Suppressor macrophage treated with lipopolysaccharide for 4 hours (primary cell): ENCODE measurements around the gene EIF5A.
A peak's percentile ranks its signal among the peaks of the same experiment; 100 is the strongest.

Experiments
- DNase-seq: peaks from one replicate; pipeline ENCODE4 v3.0.0-alpha.2; 2020

EIF5A gene

DNA sequence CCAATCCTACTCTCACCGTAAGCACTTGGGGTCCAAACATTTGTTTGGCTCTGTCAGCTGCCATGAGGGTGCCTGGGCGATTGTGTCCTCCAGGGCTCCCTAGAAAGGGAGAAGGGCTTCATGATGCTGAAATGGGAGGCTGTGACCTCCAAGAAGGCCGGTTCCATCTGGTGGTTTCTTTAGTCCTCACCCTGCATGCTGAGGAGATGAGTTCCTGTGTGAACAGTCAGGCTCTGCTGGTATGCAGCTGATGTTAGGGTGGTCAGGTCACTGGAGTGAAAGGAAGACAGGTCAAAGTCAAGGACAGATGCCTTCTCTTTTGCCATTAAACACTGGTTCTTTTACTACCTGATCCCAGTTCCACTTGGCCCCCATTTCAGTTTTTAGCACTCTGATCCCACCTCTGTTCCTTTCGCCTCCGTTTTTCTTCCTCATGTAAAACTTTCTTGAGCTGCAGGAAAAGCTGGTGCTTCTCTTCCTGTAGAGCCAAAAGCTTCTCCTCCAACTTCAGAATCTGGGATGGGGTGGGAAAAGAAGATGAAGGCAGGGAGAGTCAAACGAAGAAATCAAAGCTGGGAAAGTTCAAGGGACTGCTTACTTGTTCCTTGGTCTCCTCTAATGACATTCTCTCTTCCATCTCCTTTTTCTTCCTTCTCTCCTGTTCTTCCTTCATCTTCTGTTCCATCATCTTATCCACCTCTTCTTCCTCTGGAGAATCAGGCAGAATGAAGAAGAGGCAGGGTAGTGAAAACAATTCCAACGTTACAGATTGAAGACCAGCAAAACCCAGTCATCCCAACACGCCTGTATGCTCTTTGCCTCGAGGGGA is 6.7 kb downstream of the EIF5A start:
- no peak for DNase-seq

DNA sequence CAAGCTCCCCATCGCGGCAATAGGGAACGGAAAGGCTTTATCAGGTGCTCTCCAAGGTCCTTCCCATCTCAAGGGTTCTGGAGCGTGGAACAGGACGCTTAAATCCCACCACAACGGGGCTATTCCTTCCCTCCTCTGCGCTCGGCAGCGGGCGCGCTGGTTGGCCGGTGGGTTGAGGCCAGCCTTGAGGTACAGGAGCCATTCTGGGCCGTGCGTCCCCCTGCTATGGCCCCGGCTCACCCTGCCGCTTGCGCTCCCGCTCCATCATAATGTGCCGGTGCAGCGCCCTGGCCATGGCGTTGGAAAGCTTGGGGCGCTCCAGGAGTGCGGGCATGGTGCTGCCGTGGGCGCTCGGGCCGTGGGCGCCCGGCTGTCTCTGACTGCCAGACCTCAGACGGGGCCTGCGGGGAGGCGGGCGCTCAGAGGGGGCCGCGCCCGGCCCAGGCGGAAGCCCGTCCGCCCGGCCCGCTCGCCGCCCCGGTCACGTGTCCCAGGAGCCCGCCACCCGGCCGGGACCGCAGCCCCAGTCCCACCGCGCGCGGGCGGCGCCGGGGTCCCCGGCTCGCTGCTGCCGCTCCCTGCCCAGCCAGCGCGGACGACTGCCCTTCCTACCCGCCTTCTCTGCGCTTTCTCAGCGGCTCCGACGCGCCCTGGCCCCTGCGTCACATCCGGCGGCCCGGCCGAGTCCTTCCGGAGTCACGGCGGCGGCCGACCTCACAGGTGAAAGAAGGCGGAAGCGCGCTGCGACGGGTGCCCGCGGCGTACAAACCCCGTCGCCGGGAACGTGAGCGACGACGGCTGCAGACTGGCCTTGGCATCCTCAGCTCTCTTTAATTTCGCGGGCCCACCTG is 7.5 kb downstream of the EIF5A start, which contains the start of gene GPS2:
Gene GPS2 (minus strand): TSS at position 642 of the 851 bp plus-strand sequence. CDS start 308 bp downstream, at position 334.
- DNase-seq, result peak; percentile 92

DNA sequence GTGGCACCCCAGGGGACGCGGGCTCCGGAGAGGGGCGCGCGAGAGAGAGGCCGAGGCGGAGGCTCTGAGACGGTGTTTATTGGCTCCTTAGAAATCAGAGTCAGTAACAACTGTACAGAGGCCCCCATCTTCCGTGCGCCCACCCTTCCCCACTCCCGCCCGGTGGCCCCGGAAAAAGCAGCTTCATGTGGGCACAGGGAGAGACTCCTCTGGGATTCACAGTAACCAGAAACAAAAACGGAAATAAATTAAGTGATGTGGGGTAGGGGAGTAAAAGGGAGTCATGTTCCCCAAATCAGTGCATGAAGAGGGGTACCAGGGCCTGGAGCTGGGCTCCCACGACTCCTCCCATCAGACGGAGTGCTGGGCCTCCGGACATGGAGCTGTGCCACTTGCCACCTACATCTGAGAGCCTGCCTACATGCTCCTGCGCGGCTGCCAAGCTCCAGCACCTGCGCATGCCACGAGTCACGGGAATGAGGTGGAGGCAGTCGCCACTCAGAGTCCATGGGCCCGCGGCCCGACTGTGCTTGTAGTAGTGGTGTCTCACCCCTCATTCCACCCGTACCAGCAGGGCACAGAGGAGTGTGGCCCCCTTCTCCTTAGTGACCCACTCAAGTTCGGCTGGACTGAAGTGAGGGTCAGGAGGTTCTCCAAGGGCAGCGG is 8.3 kb downstream of the EIF5A start:
- no peak for DNase-seq

DNA sequence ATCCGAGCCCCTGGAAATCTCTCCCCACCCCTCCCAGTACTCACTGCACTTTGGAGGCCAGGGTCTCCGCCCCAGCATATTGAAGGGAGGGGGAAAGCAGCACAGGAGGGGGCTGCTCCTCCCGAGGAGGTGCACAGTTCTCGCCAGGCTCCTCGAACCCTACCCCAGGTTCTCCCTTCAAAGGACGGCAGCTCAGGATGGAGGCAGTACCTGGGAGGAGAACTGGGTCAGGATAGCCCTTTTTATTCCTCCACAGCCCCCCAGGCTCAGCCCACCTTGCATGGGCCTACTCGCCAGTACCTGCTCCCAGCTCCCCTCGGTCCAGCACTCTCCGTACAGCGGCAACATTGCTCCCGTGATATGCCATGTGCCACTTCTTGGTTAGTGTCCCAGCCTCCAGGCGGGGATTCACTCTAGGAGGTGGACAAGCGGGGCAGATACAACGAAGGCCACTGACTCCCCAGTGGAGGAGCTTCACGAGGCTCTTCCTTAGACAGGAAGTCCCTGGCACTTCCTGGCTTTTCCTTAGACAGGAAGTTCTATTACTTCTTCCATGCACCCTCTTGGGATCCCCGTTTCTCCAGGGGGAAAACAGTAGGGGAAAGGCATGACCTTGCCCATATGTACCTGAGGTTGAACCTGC is 9.9 kb downstream of the EIF5A start:
- DNase-seq, result no peak

DNA sequence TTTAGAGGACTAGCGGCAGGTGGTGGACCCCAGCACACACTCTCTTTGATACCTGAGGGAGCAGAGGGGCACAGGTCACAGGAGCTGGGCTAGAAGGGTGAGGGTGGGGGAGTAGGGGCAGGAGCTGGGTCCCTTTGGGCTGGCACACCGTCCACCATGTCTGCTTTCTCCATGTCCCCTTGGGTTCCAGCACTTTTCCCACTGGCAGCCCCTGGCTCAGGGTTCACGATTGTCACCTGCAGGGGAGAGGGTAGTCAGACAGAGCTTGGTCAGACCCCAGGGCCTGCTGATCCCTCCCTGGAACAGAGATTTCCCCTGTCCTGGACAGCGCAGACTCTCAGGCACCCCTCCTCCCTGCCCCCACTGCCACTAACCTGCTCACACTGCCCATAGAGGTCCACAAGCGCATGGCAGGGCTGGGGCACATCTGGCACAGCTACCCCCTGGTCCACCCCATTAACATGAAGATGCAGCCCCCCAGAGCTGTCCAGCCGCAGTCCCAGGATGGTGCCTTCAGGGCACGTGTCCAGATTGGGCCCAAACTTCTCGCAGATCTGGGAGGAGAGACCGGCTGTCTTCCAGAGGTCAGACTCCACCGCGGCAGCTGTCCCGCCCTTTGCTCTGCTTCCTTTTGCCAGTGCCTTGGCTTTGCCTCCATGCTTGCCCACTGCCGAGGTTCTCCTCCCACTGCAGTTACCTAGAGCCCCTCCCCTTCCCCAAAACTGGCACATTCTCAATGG is 10.9 kb downstream of the EIF5A start:
- DNase-seq, result no peak

DNA sequence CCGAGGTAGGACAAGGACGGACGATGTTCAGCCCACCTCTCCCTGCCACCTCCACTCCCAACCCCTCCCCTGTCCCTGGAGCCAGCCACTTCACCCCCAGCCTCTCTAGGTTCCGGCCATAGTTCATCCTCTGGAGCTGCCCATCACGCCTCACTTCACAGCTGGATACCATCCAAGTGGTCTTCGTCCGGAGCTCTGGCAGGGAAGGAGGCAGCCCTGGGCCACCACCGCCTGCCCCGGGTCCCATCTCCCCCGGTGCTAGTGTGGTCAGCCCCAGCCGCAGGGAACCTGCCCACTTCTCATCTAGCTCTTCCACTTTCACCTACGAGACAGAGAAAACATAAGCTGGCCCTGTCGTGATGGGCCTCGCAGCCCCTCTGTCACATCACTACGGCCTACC is 14.0 kb downstream of the EIF5A start:
- no peak for DNase-seq

DNA sequence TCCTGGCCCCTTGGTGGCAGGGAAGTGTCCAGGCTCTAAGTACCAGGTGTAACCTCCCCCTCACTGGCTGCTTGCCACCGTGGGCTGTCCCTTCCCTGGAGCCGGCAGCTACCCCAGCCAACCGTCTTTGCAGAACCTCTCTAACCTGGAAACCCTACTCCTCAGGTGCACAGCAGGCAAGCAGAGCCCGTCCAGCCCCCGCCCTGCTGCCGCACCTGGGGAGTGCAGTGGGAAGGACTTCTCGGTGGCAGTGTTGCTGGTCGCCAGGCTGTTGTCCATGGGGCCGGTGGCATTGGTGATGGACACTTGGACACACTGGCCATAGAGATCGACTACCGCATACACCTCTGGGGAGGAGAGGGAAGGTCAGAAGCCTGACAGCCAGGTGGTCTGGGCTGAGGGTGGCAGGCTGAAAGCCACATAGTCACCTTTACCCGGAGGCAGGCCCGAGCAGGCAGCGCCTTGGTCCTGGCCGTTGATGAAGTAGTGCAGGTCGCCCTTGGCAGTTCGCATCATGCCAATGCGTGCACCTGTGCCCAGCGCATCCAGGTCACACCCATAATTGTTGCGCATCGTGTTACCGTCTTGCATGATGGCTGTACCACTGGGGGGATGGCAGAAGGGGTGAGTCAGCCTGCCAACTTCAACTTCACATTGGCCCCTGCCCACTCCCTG is 15.2 kb downstream of the EIF5A start:
- DNase-seq, result no peak

DNA sequence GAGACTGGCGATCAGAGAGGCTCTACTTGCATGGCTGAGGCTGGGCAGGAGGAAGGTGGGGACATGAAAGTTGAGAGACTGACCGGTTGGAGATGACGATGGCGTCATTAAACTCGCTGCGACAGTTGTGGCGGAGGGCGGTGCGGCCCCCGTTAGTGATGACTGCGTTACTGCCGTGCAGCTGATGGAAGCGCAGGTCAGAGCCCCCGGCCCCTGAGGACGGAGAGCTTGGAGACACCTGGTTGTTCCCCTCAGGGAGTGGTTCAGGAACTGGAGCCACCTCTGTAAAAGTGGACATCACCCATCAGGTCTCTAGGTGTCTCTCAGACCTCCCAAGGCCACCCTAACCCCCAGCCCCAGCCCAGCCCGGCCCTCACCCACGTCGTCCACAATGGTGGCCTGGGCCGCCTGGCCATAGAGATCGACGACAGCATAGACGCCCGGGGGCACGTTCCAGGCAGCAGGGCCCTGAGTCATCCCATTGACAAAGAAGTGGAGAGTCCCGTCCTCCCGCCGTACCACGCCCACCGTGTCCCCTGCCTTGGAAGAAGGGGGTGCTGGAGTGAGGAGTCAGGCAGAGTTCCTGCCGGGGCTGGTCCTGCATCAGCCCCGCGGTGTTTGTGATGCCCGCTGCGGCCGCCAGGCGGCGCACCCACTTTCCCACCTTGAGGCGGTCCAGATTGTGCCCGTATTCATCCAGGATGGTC is 16.5 kb downstream of the EIF5A start:
- peak; percentile 57 for DNase-seq

DNA sequence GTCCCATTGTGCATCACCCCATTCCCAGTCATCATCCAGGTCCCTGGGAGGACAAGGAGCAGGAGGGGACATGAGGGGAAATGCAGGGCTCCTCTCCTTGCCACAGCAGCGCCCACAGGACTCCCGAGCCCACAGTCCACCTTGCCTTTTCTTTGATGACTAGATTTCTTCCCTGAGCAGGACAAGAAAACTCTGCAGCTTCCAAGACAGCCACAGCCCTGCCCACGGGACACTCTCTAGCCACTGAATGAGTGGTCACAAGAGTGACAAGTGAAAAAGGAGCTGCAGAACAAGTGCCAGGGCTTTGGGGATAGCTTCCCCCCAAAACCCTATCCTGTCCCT is 17.0 kb downstream of the EIF5A start:
- no peak for DNase-seq

DNA sequence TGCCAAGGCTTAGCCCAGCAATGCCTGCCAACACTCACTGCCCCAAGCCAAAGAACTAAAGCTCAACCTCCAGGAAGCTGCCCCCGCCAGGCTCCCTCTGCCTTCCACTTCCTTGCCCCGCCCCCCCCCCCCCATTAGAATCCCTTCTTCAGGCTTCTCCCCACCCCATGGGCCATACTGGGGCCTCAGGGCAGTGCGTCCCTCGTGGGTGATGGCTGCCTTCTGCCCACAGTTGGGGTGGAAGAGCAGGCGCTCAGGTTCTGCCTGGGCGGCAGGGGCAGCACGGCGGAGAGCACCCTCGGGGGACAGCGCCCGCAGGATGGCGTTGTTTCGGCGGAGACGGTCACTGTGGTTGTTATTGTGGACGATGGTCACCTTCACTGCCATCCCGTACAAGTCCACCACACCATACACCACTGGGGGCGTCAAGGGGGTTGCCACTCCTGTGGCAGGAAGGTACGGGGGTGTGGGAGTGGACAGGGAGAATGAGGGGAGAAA is 17.7 kb downstream of the EIF5A start:
- no peak for DNase-seq

DNA sequence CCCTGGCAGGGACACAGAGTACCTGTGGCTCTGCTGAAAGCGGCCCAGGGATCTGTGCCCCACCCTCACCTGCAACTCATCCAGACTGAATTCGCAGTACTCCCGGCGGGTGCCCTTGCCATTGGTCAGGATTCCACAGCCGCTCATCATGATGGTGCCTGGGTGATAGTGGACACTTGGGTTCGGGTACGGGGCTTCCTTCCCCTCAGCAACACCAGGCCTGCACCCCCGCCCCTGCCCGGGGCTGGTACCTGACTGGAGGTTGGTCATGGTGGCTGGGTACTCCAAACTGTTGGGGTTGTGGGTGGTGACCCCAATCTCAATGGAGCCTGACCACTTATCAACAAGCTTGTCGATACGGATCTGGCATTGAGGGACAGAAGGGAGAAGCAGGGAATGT is 18.8 kb downstream of the EIF5A start:
- no peak for DNase-seq

DNA sequence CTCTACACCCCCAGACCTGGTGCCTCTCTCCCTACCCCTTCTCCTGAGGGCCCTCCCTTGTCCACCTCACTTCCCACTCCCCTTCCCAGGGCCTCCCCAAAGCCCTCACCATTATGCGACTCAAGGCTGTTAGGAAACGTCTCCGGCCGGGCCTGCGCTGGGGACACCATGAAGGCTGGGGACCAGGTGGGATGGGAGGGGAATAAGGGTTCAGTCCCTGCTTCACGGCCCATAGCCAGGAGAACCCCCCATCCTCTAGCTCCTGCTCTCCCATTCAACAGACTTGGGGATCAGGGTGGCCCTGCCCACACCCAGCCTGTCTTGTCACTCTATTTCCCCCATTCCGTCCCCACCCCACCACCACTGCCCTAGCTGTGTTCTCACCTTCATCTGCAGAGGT is 19.6 kb downstream of the EIF5A start:
- no peak for DNase-seq

DNA sequence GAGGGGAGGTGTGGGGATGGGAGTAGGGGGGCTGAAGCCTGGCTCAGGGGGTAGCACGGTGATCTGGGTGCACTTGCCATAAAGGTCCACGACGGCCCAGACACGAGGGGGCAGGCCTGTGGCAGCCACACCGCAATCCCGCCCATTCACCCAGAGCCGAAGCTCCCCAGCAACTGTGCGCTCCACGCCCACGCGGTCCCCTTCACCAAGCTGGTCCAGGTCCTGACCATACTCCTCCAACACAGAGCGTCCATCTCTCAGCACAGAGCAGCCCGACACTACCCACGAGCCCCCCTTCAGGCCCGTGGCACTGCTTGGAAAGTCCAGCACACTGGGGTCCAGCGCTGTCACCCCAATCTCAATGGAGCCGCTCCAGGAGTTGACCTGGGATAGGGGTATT is 20.1 kb downstream of the EIF5A start:
- no peak for DNase-seq

DNA sequence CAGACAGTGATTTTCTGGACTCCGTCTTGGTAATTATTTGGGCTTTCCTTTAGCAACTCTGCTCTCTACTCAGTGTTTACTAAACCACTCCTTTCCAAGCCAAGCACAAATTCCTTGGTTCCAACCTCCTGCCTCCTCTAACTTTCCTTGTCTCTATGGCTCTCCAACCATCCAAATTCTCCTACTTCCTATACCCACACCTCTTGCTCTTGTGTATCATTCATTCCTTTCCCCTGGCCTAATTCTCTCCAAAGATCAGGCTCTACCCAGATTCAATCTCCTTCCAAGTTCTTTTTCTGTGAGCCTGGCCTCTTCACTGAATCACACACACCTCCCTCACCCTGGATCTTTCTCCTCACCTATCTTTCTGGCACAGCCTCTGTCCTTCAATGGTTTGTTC is 20.6 kb downstream of the EIF5A start:
- no peak for DNase-seq

DNA sequence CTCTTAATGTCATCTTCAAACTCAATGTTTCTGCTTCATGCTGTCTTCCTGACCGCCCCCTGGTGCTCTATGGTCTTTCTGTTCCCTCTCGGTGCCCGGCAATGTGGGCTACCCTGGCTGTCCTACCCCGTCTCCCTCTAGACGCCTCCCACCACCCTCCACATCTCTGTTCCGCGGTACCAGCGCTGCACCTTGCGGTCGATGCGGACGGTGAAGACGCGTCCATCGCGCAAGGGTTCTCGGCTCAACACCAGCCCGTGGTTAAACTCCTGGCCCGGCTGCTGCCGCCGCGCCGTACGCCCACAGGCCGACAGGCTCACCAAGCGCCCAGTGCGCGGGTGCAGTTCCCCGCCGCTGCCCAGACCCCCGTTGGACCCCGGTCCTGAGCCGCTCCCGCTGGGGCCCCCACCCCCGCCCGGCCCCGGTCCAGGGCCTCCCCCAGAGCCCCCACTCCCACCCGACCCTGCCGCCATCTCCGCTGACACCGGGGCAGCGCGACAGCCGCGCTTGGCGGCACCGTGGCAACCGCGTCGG is 21.5 kb downstream of the EIF5A start, which contains the start of gene NEURL4:
Gene NEURL4 (minus strand): TSS at position 496 of the 534 bp plus-strand sequence. CDS start 23 bp downstream, at position 473.
- DNase-seq, result peak; percentile 19

DNA sequence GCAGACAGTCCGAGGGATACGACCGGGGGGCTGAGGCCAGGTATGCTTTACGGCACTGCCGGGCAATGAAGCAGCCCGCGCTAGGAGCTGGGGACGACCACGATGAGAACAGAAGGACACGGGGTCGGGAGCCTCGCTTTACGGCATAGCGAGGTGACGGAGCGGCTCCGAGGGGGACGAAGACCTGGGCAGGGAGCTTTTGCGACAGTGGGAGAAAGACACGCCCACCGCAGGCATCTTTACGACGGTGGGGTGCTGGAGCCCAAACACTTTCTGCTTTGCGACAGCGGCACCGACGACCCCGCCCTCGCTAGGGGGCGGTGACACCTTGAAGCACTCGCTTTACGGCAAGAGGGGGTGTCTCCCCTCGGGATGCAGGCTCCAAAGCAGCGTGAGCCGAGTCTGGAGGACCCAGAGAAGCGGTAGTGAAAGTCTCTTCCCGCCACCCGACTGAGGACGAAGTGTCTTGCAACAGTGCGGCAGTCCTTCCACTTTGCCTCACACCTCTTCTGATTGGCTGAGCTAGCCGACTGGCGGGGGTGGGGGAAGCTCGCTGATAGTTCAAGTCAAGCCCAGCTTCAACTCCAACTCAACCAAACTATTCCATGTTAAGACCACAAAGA is 22.1 kb downstream of the EIF5A start:
- DNase-seq, result peak; percentile 99

DNA sequence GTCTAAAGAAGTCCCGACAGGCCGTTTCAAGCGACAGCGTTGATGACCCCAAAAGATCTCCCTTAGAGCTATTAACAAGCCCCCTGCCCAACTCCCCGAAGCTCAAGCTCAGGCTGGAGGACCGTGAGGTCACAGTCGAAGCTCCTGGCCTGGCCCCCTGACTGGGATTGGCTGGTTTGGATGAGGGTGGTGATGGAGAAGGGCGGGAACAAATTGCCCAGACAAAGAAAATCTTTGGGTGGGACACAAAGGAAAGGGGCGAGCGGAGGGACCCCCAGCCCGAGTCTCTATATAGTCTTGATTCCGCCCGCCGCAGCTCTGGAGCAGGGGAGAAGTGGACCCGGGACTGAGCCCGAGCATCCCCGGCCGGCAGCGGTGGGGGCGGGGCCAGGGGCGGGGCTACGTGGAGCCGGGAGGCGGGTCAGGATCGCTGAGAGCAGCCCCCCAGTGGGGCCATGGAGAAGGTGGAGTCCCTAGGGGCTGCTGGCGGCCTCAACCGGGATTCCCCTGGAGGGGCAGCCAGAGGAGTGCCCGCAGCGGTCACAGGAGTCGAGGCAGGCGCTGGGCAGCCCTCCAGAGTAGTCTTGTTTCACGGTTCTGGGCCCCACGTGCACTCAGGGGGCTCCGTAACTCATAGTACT is 22.7 kb downstream of the EIF5A start:
- peak; percentile 73 for DNase-seq

DNA sequence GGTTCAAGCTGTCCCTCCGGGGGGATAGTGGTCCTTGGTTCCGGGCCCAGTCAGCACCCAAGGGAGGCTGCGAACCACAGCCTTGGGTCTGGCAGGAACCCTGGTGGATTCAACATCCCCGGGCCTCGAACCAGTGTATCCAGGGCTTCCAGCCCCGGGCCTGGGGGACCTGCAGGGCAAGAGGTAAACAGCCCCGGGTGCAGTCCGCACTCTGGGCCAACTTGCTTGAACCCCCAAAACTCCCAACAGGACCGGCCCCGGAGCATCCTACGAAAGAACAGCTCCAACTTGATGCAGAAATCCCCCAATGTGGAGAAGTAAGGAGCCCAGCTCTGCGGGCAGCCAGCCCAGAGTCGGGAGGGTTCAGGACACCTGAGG is 23.2 kb downstream of the EIF5A start:
- DNase-seq, result no peak

DNA sequence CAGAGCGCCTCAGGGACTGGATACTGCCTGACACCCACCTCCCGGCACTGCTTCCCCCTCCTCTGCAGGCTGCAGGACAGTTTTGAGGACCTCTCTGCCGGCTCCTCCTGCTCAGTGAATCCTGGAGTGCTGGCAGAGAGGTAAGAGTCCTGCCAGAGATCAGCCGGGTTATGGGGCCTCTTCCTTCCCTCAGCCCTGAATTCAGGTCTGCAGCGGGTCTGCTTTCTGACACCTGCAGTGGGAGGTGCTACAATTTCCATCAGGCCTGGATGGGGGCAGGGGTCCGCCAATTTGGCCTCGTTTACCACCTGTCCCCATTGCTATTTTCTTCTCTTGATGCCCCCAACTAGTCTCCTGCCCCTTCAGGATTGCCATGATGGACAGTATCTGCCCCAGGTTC is 24.7 kb downstream of the EIF5A start:
- DNase-seq, result no peak
